Measurements from ENCODE around the gene THPO.

Gene THPO

DNA sequence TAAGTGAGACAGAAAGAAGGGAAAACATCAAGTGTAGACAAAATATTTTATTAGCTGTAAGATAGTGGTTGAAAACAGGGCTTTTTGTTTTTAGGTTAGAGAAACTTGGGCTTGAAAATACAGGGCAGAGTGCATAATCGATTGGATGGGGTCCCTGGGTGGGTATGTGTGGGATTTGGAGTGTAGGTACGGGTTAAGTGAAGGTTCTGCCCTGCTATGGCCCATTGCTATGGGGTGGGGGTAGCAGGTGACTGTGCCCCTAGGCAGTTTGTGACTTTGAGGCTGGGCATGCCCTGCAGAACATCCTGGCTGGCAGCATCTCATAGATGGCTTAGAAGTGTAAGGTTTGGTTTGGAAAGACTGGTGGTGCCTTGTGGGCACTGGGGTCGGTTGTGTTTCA, 44.3 kb downstream of the THPO start:
- H3K4me3 ChIP-seq (ENCODE audit: low read length) = no peak overlapping the region
- no peak for TF ChIP-seq ZNF274 (IDR thresholded peaks at IDR 0.05; ENCODE audit: low read depth, low read length)

DNA sequence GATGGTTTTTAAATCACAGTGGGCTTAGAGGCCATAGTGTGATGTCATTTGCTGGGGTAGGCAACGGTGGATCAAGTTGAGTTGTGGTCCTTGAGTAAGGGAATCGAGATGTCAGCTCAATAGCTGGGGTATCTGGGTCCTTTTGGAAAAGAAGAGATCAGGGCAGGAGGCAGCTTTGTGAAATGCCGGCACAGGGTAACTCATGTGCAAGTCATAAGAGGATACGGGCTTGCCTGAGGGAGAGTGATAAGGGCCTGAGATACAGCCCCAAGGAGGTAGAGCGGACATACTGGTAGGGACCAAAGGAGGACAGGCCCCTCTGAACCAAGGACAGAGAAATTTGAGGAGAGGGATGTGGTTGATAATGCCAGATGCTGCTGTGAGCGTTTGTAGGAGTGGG, 44.8 kb downstream of the THPO start:
- no peak for TF ChIP-seq ZNF274 (IDR thresholded peaks at IDR 0.05; ENCODE audit: low read depth, low read length)
- no peak overlapping the region for H3K4me3 ChIP-seq (ENCODE audit: low read length)

DNA sequence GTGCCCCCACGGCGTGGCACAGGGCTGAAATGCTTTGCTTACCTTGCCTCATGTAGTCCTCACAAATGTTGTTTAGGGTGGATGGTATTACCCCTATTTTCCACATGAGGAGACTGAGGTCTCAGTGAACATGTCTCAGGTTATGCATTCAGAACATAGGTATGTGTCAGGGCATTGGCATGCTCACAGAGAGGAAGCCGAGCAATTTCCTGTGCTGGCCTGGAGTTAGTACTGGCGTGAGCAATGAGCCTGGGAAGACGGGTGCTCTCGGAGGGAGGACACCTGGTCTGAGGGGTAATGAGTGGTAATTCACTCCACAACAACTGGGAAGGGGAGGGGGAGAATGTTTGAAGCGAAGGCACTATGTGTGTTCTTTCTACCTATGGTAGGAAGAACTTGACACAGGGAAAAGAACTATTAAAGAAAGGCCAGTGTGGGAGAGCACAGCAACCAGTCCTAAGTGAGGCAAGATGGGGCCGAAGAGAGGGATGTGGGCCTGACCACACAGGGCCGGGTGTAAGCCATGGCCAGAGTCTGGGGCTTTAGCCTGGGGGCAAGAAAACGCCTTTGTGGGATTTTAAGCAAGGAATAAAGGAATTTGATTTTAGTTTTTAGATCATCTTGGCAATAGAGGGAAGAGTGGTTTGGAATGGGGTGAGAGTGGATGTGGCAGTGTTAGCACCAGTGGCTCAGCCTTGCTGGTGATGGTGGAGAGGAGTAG, 45.5 kb downstream of the THPO start:
- H3K4me3 ChIP-seq (ENCODE audit: low read length) = no peak overlapping the region
- no peak for TF ChIP-seq ZNF274 (IDR thresholded peaks at IDR 0.05; ENCODE audit: low read depth, low read length)

DNA sequence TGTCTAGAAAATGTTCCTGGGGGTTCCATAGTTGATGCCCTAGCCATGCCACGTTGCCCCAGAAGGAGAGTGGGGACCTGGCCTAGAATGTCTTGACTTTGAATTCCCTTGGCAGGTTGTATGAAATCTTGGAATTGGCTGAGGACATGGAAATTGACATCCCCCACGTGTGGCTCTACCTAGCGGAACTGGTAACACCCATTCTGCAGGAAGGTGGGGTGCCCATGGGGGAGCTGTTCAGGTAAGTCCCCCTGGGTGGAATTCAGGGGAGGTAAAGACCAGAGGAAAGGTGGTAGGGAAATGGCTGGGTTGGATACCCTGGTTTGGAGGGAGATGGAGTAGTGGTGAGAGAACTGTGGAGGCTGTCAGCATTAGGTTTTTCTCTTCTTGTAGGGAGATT, 49.5 kb downstream of the THPO start:
- no peak for TF ChIP-seq ZNF274 (IDR thresholded peaks at IDR 0.05; ENCODE audit: low read depth, low read length)
- no peak overlapping the region for H3K4me3 ChIP-seq (ENCODE audit: low read length)

DNA sequence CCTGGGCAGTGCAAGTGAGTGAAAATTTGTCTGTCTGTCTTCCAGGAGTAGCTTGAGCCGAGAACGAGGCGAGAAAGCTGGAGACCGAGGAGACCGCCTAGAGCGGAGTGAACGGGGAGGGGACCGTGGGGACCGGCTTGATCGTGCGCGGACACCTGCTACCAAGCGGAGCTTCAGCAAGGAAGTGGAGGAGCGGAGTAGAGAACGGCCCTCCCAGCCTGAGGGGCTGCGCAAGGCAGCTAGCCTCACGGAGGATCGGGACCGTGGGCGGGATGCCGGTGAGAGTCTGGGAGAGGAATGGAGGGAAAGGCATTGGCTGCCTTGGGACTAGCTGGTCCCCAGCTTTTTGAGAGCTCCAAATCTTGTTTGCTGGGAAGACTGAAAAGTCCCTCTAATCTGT, 50.8 kb downstream of the THPO start:
- no peak for TF ChIP-seq ZNF274 (IDR thresholded peaks at IDR 0.05; ENCODE audit: low read depth, low read length)
- H3K4me3 ChIP-seq (ENCODE audit: low read length) = no peak overlapping the region

DNA sequence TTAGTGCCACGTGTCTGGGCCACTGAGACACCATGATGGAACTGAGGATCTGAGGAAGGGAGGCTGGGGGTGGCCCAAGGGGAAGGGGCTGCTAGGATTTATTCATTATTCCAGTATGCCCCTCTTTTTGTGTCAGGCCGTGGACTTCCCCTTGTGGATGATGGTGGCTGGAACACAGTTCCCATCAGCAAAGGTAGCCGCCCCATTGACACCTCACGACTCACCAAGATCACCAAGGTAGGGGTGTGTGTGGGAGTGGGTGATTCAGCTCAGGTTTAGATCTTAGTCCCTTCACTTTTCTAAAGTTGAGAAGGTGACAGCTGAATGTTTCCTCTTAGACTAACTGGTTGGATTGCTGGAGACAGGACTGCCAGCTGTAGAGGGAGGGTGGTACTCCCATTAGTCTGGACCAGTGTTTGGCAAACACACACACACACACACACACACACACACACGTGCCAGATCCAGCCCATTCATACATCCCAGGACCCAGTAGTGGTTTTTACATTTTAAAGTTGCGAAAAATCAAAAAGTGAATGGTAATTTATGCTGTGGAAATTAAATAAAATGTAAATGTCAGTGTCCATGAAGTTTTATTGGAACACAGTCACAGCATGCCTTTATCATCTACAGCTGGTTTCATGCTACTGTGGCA, 52.2 kb downstream of the THPO start:
- no peak overlapping the region for H3K4me3 ChIP-seq (ENCODE audit: low read length)
- no peak for TF ChIP-seq ZNF274 (IDR thresholded peaks at IDR 0.05; ENCODE audit: low read depth, low read length)

DNA sequence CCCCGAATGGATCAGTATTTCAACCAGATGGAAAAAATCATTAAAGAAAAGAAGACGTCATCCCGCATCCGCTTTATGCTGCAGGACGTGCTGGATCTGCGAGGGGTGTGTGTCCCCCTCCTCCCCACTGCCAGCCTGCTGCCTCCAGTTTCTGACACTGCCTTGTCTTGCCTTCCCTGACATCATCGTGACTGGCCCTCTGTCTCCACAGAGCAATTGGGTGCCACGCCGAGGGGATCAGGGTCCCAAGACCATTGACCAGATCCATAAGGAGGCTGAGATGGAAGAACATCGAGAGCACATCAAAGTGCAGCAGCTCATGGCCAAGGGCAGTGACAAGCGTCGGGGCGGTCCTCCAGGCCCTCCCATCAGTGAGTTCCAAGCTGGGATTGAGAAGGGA, 52.7 kb downstream of the THPO start:
- TF ChIP-seq ZNF274 (IDR thresholded peaks at IDR 0.05; ENCODE audit: low read depth, low read length) = no peak
- no peak overlapping the region for H3K4me3 ChIP-seq (ENCODE audit: low read length)

DNA sequence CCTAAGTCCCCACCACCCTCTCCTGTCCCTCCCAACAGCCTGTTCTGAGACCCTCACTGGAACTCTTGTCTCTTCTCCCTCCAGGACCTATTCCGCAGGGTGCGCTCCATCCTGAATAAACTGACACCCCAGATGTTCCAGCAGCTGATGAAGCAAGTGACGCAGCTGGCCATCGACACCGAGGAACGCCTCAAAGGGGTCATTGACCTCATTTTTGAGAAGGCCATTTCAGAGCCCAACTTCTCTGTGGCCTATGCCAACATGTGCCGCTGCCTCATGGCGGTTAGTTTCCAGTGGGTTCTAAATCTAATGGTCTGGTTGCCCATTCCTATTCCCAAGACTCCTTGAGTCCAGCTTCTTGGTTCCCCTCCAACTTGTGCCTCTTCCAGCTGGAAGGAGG, 54.3 kb downstream of the THPO start:
- no peak for TF ChIP-seq ZNF274 (IDR thresholded peaks at IDR 0.05; ENCODE audit: low read depth, low read length)

DNA sequence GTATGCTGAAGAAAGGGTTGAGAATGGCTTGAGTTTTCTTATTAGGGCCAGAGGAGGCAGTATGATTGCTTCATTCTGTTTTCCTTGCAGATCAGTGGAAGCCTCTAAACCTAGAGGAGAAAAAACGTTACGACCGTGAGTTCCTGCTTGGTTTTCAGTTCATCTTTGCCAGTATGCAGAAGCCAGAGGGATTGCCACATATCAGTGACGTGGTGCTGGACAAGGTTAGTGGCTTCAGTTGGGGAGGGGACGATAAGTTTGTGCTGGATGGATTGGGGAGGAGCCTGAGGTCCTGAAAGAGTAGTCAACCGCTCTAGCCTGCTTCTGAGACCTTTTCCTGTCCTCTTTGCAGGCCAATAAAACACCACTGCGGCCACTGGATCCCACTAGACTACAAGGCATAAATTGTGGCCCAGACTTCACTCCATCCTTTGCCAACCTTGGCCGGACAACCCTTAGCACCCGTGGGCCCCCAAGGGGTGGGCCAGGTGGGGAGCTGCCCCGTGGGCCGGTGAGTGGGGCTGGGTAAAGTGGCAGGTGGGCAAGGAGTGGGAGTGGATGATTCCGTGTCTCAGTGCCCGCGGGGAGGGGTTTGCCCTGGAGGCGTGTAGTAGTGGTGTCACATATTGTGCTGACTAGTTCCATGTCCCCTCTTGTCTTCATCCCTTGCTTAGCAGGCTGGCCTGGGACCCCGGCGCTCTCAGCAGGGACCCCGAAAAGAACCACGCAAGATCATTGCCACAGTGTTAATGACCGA, 55.1 kb downstream of the THPO start:
- no peak overlapping the region for H3K4me3 ChIP-seq (ENCODE audit: low read length)
- TF ChIP-seq ZNF274 (IDR thresholded peaks at IDR 0.05; ENCODE audit: low read depth, low read length) = no peak

More for the DNA sequence above, 54.3 kb downstream of the THPO start:
- H3K4me3 ChIP-seq (ENCODE audit: low read length) = no peak overlapping the region
